ENCODE data around the gene UBE2H. TPM values are rescaled to one million over a fixed set of nuclear protein-coding genes. Genes with fewer than 3 reads are reported as not detected.

The UBE2H gene
- polyA plus RNA-seq, 1 of the 3 experiments (the other 2 are of a cell fraction): 129 TPM

DNA sequence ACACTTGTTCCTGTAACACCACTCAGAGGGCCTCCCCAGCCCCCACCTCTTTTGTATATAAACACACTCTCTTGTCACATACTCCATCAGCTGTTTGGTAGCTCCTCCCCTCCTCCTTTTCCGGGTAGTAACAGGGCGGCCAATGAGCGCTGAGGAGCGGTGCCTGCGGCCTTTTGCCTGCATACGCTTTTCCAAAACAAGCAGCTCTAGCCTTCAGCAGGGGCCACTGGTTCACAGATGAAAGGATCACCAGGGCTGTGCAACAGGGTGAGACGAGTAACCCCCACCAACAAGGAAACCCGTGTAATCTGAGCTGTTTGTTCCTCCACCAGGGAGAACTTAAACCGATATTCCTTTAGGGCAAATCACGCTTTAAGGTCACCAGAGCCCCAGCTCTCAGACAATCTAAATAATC lies 3.9 kb downstream of the UBE2H start:
- peak overlapping the region; percentile 83 for H3K9ac ChIP-seq
- H3K4me1 ChIP-seq (ENCODE audit: control insufficient read depth in 1 of 2, insufficient read depth in 2 of 2, low read depth in 1 of 2, low read length in 1 of 2): peaks cover 14 to 20% of the 10 kb centered on the region in 2 experiments
- no peak overlapping the region for H2AFZ ChIP-seq (ENCODE audit: low read depth)
- CTCF ChIA-PET: interaction anchor here (0.8 to 5.8 kb wide), 4 partner anchors 62 to 123 kb away, joined by 3 to 35 read pairs (median 4); no protein-coding TSS in a partner anchor
- no peaks in the 10 kb centered on the region for H3K27me3 ChIP-seq (ENCODE audit: insufficient read depth)
- peaks cover 32% of the 10 kb centered on the region for H3F3A ChIP-seq (replicated peaks; ENCODE audit: insufficient read depth)
- H3K79me2 ChIP-seq (ENCODE audit: insufficient read depth): peaks cover 89% of the 10 kb centered on the region
- 2% methylated on average over 10 of the region's 10 CpGs for WGBS (ENCODE audit: low lambda C conversion rate)
- H3K36me3 ChIP-seq (replicated peaks in 1 of 2; ENCODE audit: control insufficient read depth in 1 of 2, insufficient read depth in 2 of 2, low read length in 1 of 2): peaks cover 3 to 30% of the 10 kb centered on the region in 2 experiments
- peaks cover 49% of the 10 kb centered on the region for H4K20me1 ChIP-seq (ENCODE audit: insufficient read depth)
- peak overlapping the region; percentile 83 for H3K4me2 ChIP-seq
- H3K9me2 ChIP-seq: no peaks in the 10 kb centered on the region
- peak overlapping the region; percentile 90 to 97 for H3K27ac ChIP-seq (ENCODE audit: low read depth in 2 of 2, low read length in 1 of 2)
- DNase-seq: peak; percentile 90
- peak overlapping the region; percentile 78 to 86 for H3K4me3 ChIP-seq (ENCODE audit: low read depth in 2 of 2, low read length in 1 of 2)
- H3K9me3 ChIP-seq: no peaks in the 10 kb centered on the region
- POLR2A ChIA-PET: interaction anchor here (0.7 to 1.2 kb wide), 6 partner anchors 10 to 169 kb away, joined by 3 to 4 read pairs (median 3); no protein-coding TSS in a partner anchor
- peak; percentile 74; the same call in 1 of the 2 replicates for TF ChIP-seq TAF1 (IDR thresholded peaks at IDR 0.05; ENCODE audit: borderline replicate concordance, low read depth, low read length)
- peak; percentile 88 for TF ChIP-seq CHD2 (IDR thresholded peaks at IDR 0.05; ENCODE audit: low read length, partially characterized antibody)
- TF ChIP-seq RAD21 (IDR thresholded peaks at IDR 0.05; ENCODE audit: low read length): peak; percentile 27
- TF ChIP-seq JUND (IDR thresholded peaks at IDR 0.05): no peak; the same call in 1 of the 2 replicates
- peak; percentile 94; the same call in 1 of the 2 replicates for TF ChIP-seq SIN3A (IDR thresholded peaks at IDR 0.05; ENCODE audit: borderline replicate concordance, low read depth, low read length)
- no peak for TF ChIP-seq EZH2phosphoT487 (IDR thresholded peaks at IDR 0.05; ENCODE audit: borderline replicate concordance, low read depth)
- TF ChIP-seq, protein P1, sequence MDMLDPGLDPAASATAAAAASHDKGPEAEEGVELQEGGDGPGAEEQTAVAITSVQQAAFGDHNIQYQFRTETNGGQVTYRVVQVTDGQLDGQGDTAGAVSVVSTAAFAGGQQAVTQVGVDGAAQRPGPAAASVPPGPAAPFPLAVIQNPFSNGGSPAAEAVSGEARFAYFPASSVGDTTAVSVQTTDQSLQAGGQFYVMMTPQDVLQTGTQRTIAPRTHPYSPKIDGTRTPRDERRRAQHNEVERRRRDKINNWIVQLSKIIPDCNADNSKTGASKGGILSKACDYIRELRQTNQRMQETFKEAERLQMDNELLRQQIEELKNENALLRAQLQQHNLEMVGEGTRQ (IDR thresholded peaks at IDR 0.05; ENCODE audit: borderline replicate concordance, low read depth, low read length): no peak
- TF ChIP-seq, protein P2, sequence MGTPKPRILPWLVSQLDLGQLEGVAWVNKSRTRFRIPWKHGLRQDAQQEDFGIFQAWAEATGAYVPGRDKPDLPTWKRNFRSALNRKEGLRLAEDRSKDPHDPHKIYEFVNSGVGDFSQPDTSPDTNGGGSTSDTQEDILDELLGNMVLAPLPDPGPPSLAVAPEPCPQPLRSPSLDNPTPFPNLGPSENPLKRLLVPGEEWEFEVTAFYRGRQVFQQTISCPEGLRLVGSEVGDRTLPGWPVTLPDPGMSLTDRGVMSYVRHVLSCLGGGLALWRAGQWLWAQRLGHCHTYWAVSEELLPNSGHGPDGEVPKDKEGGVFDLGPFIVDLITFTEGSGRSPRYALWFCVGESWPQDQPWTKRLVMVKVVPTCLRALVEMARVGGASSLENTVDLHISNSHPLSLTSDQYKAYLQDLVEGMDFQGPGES (IDR thresholded peaks at IDR 0.05; ENCODE audit: low read depth, low read length): no peak
- TF ChIP-seq MXI1 (IDR thresholded peaks at IDR 0.05; ENCODE audit: low read depth, low read length): peak; percentile 61
- TF ChIP-seq, protein P3, sequence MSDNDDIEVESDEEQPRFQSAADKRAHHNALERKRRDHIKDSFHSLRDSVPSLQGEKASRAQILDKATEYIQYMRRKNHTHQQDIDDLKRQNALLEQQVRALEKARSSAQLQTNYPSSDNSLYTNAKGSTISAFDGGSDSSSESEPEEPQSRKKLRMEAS (IDR thresholded peaks at IDR 0.05; ENCODE audit: low read depth): peak; percentile 60; the same call in 1 of the 2 replicates
- no peak; the same call in 1 of the 2 replicates for TF ChIP-seq RCOR1 (IDR thresholded peaks at IDR 0.05; ENCODE audit: low read length)
- no peak for TF ChIP-seq YY1 (IDR thresholded peaks at IDR 0.05; ENCODE audit: low read depth)
- peak in 1 of 2 experiments; percentile 96; a peak in 2 of 4 replicates for TF ChIP-seq EP300 (IDR thresholded peaks at IDR 0.05; ENCODE audit: borderline replicate concordance in 1 of 2, low read depth in 1 of 2, low read length in 1 of 2)
- no peak for TF ChIP-seq FOXM1 (IDR thresholded peaks at IDR 0.05; ENCODE audit: low read depth)
- TF ChIP-seq TCF12 (IDR thresholded peaks at IDR 0.05): peak; percentile 42; the same call in 1 of the 2 replicates
- TF ChIP-seq MEF2A (IDR thresholded peaks at IDR 0.05; ENCODE audit: borderline replicate concordance, low read depth): no peak
- TF ChIP-seq, protein P4, sequence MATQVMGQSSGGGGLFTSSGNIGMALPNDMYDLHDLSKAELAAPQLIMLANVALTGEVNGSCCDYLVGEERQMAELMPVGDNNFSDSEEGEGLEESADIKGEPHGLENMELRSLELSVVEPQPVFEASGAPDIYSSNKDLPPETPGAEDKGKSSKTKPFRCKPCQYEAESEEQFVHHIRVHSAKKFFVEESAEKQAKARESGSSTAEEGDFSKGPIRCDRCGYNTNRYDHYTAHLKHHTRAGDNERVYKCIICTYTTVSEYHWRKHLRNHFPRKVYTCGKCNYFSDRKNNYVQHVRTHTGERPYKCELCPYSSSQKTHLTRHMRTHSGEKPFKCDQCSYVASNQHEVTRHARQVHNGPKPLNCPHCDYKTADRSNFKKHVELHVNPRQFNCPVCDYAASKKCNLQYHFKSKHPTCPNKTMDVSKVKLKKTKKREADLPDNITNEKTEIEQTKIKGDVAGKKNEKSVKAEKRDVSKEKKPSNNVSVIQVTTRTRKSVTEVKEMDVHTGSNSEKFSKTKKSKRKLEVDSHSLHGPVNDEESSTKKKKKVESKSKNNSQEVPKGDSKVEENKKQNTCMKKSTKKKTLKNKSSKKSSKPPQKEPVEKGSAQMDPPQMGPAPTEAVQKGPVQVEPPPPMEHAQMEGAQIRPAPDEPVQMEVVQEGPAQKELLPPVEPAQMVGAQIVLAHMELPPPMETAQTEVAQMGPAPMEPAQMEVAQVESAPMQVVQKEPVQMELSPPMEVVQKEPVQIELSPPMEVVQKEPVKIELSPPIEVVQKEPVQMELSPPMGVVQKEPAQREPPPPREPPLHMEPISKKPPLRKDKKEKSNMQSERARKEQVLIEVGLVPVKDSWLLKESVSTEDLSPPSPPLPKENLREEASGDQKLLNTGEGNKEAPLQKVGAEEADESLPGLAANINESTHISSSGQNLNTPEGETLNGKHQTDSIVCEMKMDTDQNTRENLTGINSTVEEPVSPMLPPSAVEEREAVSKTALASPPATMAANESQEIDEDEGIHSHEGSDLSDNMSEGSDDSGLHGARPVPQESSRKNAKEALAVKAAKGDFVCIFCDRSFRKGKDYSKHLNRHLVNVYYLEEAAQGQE (IDR thresholded peaks at IDR 0.05; ENCODE audit: low read depth, low read length): no peak
- peak; percentile 79 for TF ChIP-seq FOXJ3 (CRISPR knock-in tag; IDR thresholded peaks at IDR 0.05)
- peak; percentile 75; the same call in 1 of the 2 replicates for TF ChIP-seq RXRA (IDR thresholded peaks at IDR 0.05; ENCODE audit: borderline replicate concordance, low read depth)
- no peak for TF ChIP-seq NRF1 (IDR thresholded peaks at IDR 0.05; ENCODE audit: low read depth, low read length)
- peak; percentile 75 for TF ChIP-seq GATA2 (CRISPR knock-in tag; IDR thresholded peaks at IDR 0.05)
- TF ChIP-seq, protein P5, sequence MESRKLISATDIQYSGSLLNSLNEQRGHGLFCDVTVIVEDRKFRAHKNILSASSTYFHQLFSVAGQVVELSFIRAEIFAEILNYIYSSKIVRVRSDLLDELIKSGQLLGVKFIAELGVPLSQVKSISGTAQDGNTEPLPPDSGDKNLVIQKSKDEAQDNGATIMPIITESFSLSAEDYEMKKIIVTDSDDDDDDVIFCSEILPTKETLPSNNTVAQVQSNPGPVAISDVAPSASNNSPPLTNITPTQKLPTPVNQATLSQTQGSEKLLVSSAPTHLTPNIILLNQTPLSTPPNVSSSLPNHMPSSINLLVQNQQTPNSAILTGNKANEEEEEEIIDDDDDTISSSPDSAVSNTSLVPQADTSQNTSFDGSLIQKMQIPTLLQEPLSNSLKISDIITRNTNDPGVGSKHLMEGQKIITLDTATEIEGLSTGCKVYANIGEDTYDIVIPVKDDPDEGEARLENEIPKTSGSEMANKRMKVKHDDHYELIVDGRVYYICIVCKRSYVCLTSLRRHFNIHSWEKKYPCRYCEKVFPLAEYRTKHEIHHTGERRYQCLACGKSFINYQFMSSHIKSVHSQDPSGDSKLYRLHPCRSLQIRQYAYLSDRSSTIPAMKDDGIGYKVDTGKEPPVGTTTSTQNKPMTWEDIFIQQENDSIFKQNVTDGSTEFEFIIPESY (IDR thresholded peaks at IDR 0.05; ENCODE audit: borderline replicate concordance, low read depth): no peak
- TF ChIP-seq, protein P6, sequence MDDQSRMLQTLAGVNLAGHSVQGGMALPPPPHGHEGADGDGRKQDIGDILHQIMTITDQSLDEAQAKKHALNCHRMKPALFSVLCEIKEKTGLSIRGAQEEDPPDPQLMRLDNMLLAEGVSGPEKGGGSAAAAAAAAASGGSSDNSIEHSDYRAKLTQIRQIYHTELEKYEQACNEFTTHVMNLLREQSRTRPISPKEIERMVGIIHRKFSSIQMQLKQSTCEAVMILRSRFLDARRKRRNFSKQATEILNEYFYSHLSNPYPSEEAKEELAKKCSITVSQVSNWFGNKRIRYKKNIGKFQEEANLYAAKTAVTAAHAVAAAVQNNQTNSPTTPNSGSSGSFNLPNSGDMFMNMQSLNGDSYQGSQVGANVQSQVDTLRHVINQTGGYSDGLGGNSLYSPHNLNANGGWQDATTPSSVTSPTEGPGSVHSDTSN (IDR thresholded peaks at IDR 0.05): peak; percentile 59; the same call in 1 of the 2 replicates

Measured in SK-N-SH (cell line).